ENCODE measurements around the gene GMDS. TPM values are rescaled to one million over a fixed set of nuclear protein-coding genes. Genes with fewer than 3 reads are reported as not detected.

GMDS gene
- total and polyA plus RNA-seq, 2 experiments from 2014 or later: 3.0 to 12.6 TPM

DNA sequence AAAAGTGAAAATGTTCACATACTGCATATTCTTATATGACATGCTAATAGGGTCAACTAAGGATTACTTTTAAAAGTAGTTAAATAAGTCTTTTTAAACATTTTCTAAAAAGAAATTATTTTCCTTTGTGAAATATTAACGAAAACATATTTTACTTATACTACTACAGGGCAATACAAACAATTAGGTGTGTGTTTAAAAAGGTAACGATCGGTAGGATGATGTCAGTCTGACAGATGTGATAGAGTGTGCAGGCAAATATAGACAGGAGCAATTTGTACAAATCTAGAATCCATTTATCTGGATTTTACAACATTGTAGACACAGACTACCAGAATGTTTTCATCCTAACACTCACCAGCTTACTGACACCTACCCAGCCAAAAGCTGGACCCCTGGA, 378.2 kb downstream of the GMDS start:
- no peak overlapping the region for H3K4me3 ChIP-seq
- no peaks in the 10 kb centered on the region for H3K27me3 ChIP-seq (replicated peaks; ENCODE audit: insufficient read depth)
- H4K20me1 ChIP-seq (ENCODE audit: insufficient read depth): no peaks in the 10 kb centered on the region
- no peak for DNase-seq
- TF ChIP-seq EZH2 (IDR thresholded peaks at IDR 0.05; ENCODE audit: insufficient read depth, poor library complexity, severe bottlenecking) (no peak), EZH2phosphoT487 (IDR thresholded peaks at IDR 0.05; ENCODE audit: insufficient read depth, low read depth) (no peak)
- H3K9me3 ChIP-seq (ENCODE audit: low read depth): no peaks in the 10 kb centered on the region
- peaks cover 4% of the 10 kb centered on the region; the same call in 1 of the 2 replicates for H3K4me1 ChIP-seq (ENCODE audit: insufficient read depth)
- H3K79me2 ChIP-seq (ENCODE audit: insufficient read depth): no peaks in the 10 kb centered on the region
- H2AFZ ChIP-seq: no peak overlapping the region
- in situ Hi-C loops (cut with MboI): no loop called here
- no peak overlapping the region for H3K27ac ChIP-seq
- H3K9me2 ChIP-seq (ENCODE audit: insufficient read depth): no peaks in the 10 kb centered on the region
- no peaks in the 10 kb centered on the region for H3K36me3 ChIP-seq (ENCODE audit: low read depth)
- no peak overlapping the region for H3K4me2 ChIP-seq (ENCODE audit: unreplicated experiment)
- no peaks in the 10 kb centered on the region for H3F3A ChIP-seq (ENCODE audit: insufficient read depth)
- WGBS, 2 experiments (ENCODE audit: low coverage in 1 of 2, low lambda C conversion rate in 2 of 2, missing lambda C conversion rate in 2 of 2): 95 to 97% methylated on average over 3 of the region's 3 CpGs
- H3K9ac ChIP-seq: no peak overlapping the region

DNA sequence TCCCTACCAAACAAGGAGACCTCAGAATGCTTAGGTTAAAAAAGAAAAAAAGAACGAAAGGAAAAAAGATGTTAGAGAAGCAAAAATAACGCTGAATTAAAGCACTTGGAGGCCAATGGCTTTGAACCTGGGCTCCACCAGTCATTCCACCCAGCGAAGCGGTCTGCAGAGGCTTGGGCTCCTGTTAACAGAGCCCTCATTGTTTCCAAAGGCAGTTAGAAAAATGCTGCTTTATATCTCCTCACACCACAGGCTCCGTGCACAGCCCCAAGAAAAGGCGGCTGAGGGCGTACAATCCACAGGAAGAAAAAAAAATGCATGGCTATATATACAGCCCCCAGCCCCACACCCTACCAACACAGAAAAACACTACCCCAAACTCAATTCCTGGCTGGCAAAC, 379.8 kb downstream of the GMDS start:
- Histone ChIP-seq H3F3A (ENCODE audit: insufficient read depth) (no peaks in the 10 kb centered on the region), H3K36me3 (ENCODE audit: low read depth) (no peaks in the 10 kb centered on the region), H4K20me1 (ENCODE audit: insufficient read depth) (no peaks in the 10 kb centered on the region), H3K27me3 (replicated peaks; ENCODE audit: insufficient read depth) (no peaks in the 10 kb centered on the region), H3K9ac (no peak overlapping the region), H3K4me3 (no peak overlapping the region), H3K9me2 (ENCODE audit: insufficient read depth) (no peaks in the 10 kb centered on the region), H3K4me1 (ENCODE audit: insufficient read depth) (no peaks in the 10 kb centered on the region), H2AFZ (no peak overlapping the region), H3K27ac (no peak overlapping the region), H3K4me2 (ENCODE audit: unreplicated experiment) (no peak overlapping the region), H3K79me2 (ENCODE audit: insufficient read depth) (no peaks in the 10 kb centered on the region), H3K9me3 (ENCODE audit: low read depth) (no peaks in the 10 kb centered on the region)
- 90 to 92% methylated on average over 7 of the region's 7 CpGs for WGBS, 2 experiments (ENCODE audit: low coverage in 1 of 2, low lambda C conversion rate in 2 of 2, missing lambda C conversion rate in 2 of 2)
- TF ChIP-seq EZH2 (IDR thresholded peaks at IDR 0.05; ENCODE audit: insufficient read depth, poor library complexity, severe bottlenecking) (no peak), EZH2phosphoT487 (IDR thresholded peaks at IDR 0.05; ENCODE audit: insufficient read depth, low read depth) (no peak)
- DNase-seq: no peak
- in situ Hi-C loops (cut with MboI): no loop called here

DNA sequence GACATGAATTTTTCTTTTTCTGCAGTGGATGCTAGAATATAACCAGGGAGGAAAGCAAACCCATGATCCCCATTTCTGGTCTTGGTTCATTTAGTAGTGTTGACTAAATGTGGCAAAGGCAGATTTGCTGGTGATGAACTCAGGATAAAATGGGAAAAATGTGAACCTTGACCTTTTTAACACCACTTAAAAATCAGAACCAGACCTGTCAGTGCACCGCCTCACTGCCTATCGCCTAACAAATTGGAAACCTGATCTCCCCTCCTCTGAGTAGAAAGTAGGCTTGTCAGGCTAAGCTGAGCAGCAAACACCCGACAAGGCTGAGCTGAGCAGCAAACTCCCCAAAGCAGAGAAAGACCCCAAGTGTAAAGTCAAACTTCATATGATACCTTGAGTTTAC, 380.9 kb downstream of the GMDS start:
- TF ChIP-seq EZH2 (IDR thresholded peaks at IDR 0.05; ENCODE audit: insufficient read depth, poor library complexity, severe bottlenecking) (no peak), EZH2phosphoT487 (IDR thresholded peaks at IDR 0.05; ENCODE audit: insufficient read depth, low read depth) (no peak)
- no peak for DNase-seq
- H3F3A ChIP-seq (ENCODE audit: insufficient read depth): no peaks in the 10 kb centered on the region
- no peaks in the 10 kb centered on the region for H4K20me1 ChIP-seq (ENCODE audit: insufficient read depth)
- no peak overlapping the region for H3K9ac ChIP-seq
- H3K4me3 ChIP-seq: no peak overlapping the region
- H3K27me3 ChIP-seq (replicated peaks; ENCODE audit: insufficient read depth): no peaks in the 10 kb centered on the region
- H3K79me2 ChIP-seq (ENCODE audit: insufficient read depth): no peaks in the 10 kb centered on the region
- no peaks in the 10 kb centered on the region for H3K4me1 ChIP-seq (ENCODE audit: insufficient read depth)
- 86 to 94% methylated on average over 3 of the region's 3 CpGs for WGBS, 2 experiments (ENCODE audit: low coverage in 1 of 2, low lambda C conversion rate in 2 of 2, missing lambda C conversion rate in 2 of 2)
- H3K9me3 ChIP-seq (ENCODE audit: low read depth): no peaks in the 10 kb centered on the region
- H3K27ac ChIP-seq: no peak overlapping the region
- no peak overlapping the region for H3K4me2 ChIP-seq (ENCODE audit: unreplicated experiment)
- H3K36me3 ChIP-seq (ENCODE audit: low read depth): no peaks in the 10 kb centered on the region
- no peaks in the 10 kb centered on the region for H3K9me2 ChIP-seq (ENCODE audit: insufficient read depth)
- in situ Hi-C loops (cut with MboI): no loop called here
- no peak overlapping the region for H2AFZ ChIP-seq

DNA sequence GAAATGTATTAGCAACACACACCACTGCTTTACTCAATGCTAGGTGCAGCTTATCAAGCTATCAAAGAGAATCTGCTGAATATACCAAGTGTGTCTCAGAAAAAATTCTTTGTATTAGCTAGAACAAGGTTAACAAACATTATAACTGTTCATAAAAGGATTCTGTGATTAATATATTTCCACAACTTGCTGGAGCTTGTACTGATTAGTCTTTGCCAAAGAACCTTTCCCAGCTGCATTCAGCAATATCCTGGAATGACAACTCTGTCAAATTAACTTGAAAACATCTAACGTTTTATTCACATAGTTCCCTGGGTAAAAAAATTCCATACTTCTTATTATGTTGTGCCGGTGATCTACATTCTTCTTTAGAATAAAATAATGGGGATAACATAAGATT, 383.0 kb downstream of the GMDS start:
- no peak for TF ChIP-seq EZH2phosphoT487 (IDR thresholded peaks at IDR 0.05; ENCODE audit: insufficient read depth, low read depth)
- TF ChIP-seq EZH2 (IDR thresholded peaks at IDR 0.05; ENCODE audit: insufficient read depth, poor library complexity, severe bottlenecking): no peak
- no peaks in the 10 kb centered on the region for H3K9me3 ChIP-seq (ENCODE audit: low read depth)
- 35 to 38% methylated on average over 2 of the region's 2 CpGs for WGBS, 2 experiments (ENCODE audit: low coverage in 1 of 2, low lambda C conversion rate in 2 of 2, missing lambda C conversion rate in 2 of 2)

More for the DNA sequence above, 383.0 kb downstream of the GMDS start:
- Histone ChIP-seq H3K27me3 (replicated peaks; ENCODE audit: insufficient read depth) (no peaks in the 10 kb centered on the region), H3K79me2 (ENCODE audit: insufficient read depth) (no peaks in the 10 kb centered on the region), H3K9ac (no peak overlapping the region), H3K4me2 (ENCODE audit: unreplicated experiment) (no peak overlapping the region), H3K4me1 (ENCODE audit: insufficient read depth) (no peaks in the 10 kb centered on the region), H3K36me3 (ENCODE audit: low read depth) (no peaks in the 10 kb centered on the region), H3K4me3 (no peak overlapping the region), H4K20me1 (ENCODE audit: insufficient read depth) (no peaks in the 10 kb centered on the region), H3F3A (ENCODE audit: insufficient read depth) (no peaks in the 10 kb centered on the region), H3K27ac (no peak overlapping the region), H2AFZ (no peak overlapping the region), H3K9me2 (ENCODE audit: insufficient read depth) (no peaks in the 10 kb centered on the region)
- in situ Hi-C loops (cut with MboI): no loop called here
- DNase-seq: no peak
